Measurements from ENCODE around the gene ZNF319. TPM values are rescaled to one million over a fixed set of nuclear protein-coding genes. Genes with fewer than 3 reads are reported as not detected.

Gene ZNF319
- total RNA-seq, 1 experiment from 2014 or later = 5.5 TPM

GRCh38 chr16:57986196-57986595 lies 14.3 kb downstream of the ZNF319 start:
- peak overlapping the region; percentile 86 for H3K4me3 Mint-ChIP-seq
- H3K27me3 Mint-ChIP-seq (ENCODE audit: low read depth) = peaks cover 48% of the 10 kb centered on the region
- H3K4me1 Mint-ChIP-seq = peaks cover 9% of the 10 kb centered on the region
- H3K9me3 Mint-ChIP-seq = no peaks in the 10 kb centered on the region
- no peak overlapping the region for H3K27ac Mint-ChIP-seq
- TF ChIP-seq MAX (CRISPR knock-in tag; IDR thresholded peaks at IDR 0.05) (no peak), JUN (CRISPR knock-in tag; IDR thresholded peaks at IDR 0.05) (no peak)
- ChIA-PET CTCF (interaction anchor here (1.4 to 2.2 kb wide), 3 partner anchors 12 to 190 kb away, joined by 4 to 6 read pairs (median 4); partner anchors contain the start of gene ZNF319), POLR2A (interaction anchor here (0.7 kb wide), 1 partner anchor 7 kb away, joined by 3 read pairs; no protein-coding TSS in a partner anchor)
- H3K36me3 Mint-ChIP-seq = no peaks in the 10 kb centered on the region
- no peak for ATAC-seq
- DNase-seq (ENCODE audit: low spot score) = no peak

GRCh38 chr16:57985204-57986181 lies 15.0 kb downstream of the ZNF319 start:
- DNase-seq (ENCODE audit: low spot score) = peak; percentile 45
- Mint-ChIP-seq H3K27me3 (ENCODE audit: low read depth) (peaks cover 48% of the 10 kb centered on the region), H3K27ac (no peak overlapping the region), H3K4me3 (peak overlapping the region; percentile 86), H3K9me3 (no peaks in the 10 kb centered on the region), H3K36me3 (no peaks in the 10 kb centered on the region), H3K4me1 (peaks cover 9% of the 10 kb centered on the region)
- ATAC-seq = peak; percentile 46
- TF ChIP-seq ESRRA (CRISPR knock-in tag; IDR thresholded peaks at IDR 0.05; ENCODE audit: borderline replicate concordance) (no peak), ZNF281 (CRISPR knock-in tag; IDR thresholded peaks at IDR 0.05) (no peak), RELA (CRISPR knock-in tag; IDR thresholded peaks at IDR 0.05; ENCODE audit: borderline replicate concordance) (no peak), TCF7 (CRISPR knock-in tag; IDR thresholded peaks at IDR 0.05; ENCODE audit: low read depth) (no peak), MXD4 (CRISPR knock-in tag; IDR thresholded peaks at IDR 0.05; ENCODE audit: borderline replicate concordance) (no peak), CREB1 (CRISPR knock-in tag; IDR thresholded peaks at IDR 0.05) (no peak), NR1H2 (CRISPR knock-in tag; IDR thresholded peaks at IDR 0.05) (no peak), ZNF219 (CRISPR knock-in tag; IDR thresholded peaks at IDR 0.05; ENCODE audit: borderline replicate concordance) (no peak), ZNF232 (CRISPR knock-in tag; IDR thresholded peaks at IDR 0.05) (no peak), FOXP4 (CRISPR knock-in tag; IDR thresholded peaks at IDR 0.05) (no peak), NR3C1 (CRISPR knock-in tag; conservative IDR thresholded peaks at IDR 0.05; ENCODE audit: low read depth) (no peak), PRRX2 (CRISPR knock-in tag; IDR thresholded peaks at IDR 0.05) (no peak), ZNF425 (CRISPR knock-in tag; conservative IDR thresholded peaks at IDR 0.05) (no peak), SMAD3 (CRISPR knock-in tag; IDR thresholded peaks at IDR 0.05; ENCODE audit: borderline replicate concordance) (no peak), IRF1 (CRISPR knock-in tag; IDR thresholded peaks at IDR 0.05) (no peak), ZNF512 (CRISPR knock-in tag; IDR thresholded peaks at IDR 0.05; ENCODE audit: borderline replicate concordance) (no peak)
- POLR2A ChIA-PET = interaction anchor here (0.5 to 0.7 kb wide), 3 partner anchors 8 to 64 kb away, joined by 3 to 4 read pairs (median 3); no protein-coding TSS in a partner anchor
- CTCF ChIA-PET = interaction anchor here (0.6 to 2.7 kb wide), 17 partner anchors 8 to 394 kb away, joined by 3 to 20 read pairs (median 4); partner anchors contain the start of genes CFAP20, USB1 and ZNF319
